SK-N-SH (cell line): ENCODE results near the gene IFIT1. TPM values are rescaled to one million over a fixed set of nuclear protein-coding genes. Genes with fewer than 3 reads are reported as not detected.

Source experiments
- CTCF ChIA-PET: fragments of 300-600, 350-600 bp; formaldehyde crosslinking; extraction: SDS; loops from one replicate; lab custom pipeline; 2021; lab: Yijun Ruan, JAX
- POLR2A ChIA-PET: fragments of 350-600 bp; sonication (Branson Sonifier 250); formaldehyde crosslinking; extraction: SDS; loops from one replicate; lab custom pipeline; 2020; ENCODE audit warnings: antibody characterized with exemption, inconsistent platforms; lab: Yijun Ruan, JAX
- DNase-seq: peaks from one replicate; pipeline ENCODE4 v3.0.0; 2012
- H2AFZ ChIP-seq: fragments of 200-600 bp; sonication (generic); 2 replicates; pipeline ENCODE4 v1.8.1; 2016; ENCODE audit warnings: antibody characterized with exemption, mild to moderate bottlenecking, low read depth
- H3F3A ChIP-seq: fragments of 200-600 bp; sonication (generic); replicated peaks from 2 replicates; pipeline ENCODE3; 2016; ENCODE audit warnings: antibody characterized with exemption, mild to moderate bottlenecking; ENCODE audit not compliant: insufficient read depth
- H3K27ac ChIP-seq, 2 experiments: fragments of 200-500 bp in 1 of 2; fragments of 200-600 bp in 1 of 2; sonication (Bioruptor generic) in 1 of 2; sonication (generic), shearing (Covaris generic) in 1 of 2; 2 replicates each; pipeline versions ENCODE4 v1.5.1 to v1.6.1; 2014 to 2016; ENCODE audit warnings: low read depth in 2 of 2, inconsistent platforms in 1 of 2, low read length in 1 of 2, mild to moderate bottlenecking in 1 of 2, mixed read lengths in 1 of 2
- H3K27me3 ChIP-seq: fragments of 200-600 bp; sonication (generic), shearing (Covaris generic); 2 replicates; pipeline ENCODE4 v1.6.1; 2016; ENCODE audit warnings: mixed run types; ENCODE audit not compliant: insufficient read depth
- H3K36me3 ChIP-seq, 2 experiments: fragments of 200-500 bp in 1 of 2; fragments of 200-600 bp in 1 of 2; sonication (Bioruptor generic) in 1 of 2; sonication (generic) in 1 of 2; replicated peaks in 1 of 2; 2 replicates each; pipeline versions ENCODE3 to v1.5.1; 2014 to 2016; ENCODE audit warnings: low read length in 1 of 2, mild to moderate bottlenecking in 1 of 2; ENCODE audit not compliant: insufficient read depth in 2 of 2, control insufficient read depth in 1 of 2
- H3K4me1 ChIP-seq, 2 experiments: fragments of 200-500 bp in 1 of 2; fragments of 200-600 bp in 1 of 2; sonication (Bioruptor generic) in 1 of 2; sonication (generic), shearing (Covaris generic) in 1 of 2; 2 replicates each; pipeline versions ENCODE4 v1.5.1 to v1.6.1; 2014 to 2016; ENCODE audit warnings: low read depth in 1 of 2, low read length in 1 of 2, mixed run types in 1 of 2; ENCODE audit not compliant: insufficient read depth in 2 of 2, control insufficient read depth in 1 of 2
- H3K4me2 ChIP-seq: fragments of 200-600 bp; sonication (generic), shearing (Covaris generic); 2 replicates; pipeline ENCODE4 v1.6.1; 2017; ENCODE audit warnings: mixed run types
- H3K4me3 ChIP-seq, 2 experiments: fragments of 200-500 bp in 1 of 2; fragments of 200-600 bp in 1 of 2; sonication (Bioruptor generic) in 1 of 2; sonication (generic), shearing (Covaris generic) in 1 of 2; 2 replicates each; pipeline versions ENCODE4 v1.5.1 to v1.8.1; 2014 to 2016; ENCODE audit warnings: low read depth in 2 of 2, inconsistent platforms in 1 of 2, low read length in 1 of 2, mild to moderate bottlenecking in 1 of 2, mixed read lengths in 1 of 2, moderate library complexity in 1 of 2
- H3K79me2 ChIP-seq: fragments of 200-600 bp; sonication (generic); 2 replicates; pipeline ENCODE4 v1.8.1; 2017; ENCODE audit warnings: mild to moderate bottlenecking; ENCODE audit not compliant: insufficient read depth
- H3K9ac ChIP-seq: fragments of 200-600 bp; sonication (generic); 2 replicates; pipeline ENCODE4 v1.6.1; 2017; ENCODE audit warnings: mixed run types
- H3K9me2 ChIP-seq: fragments of 200-600 bp; sonication (generic); 2 replicates; pipeline ENCODE4 v1.6.1; 2017; ENCODE audit warnings: mixed run types
- H3K9me3 ChIP-seq: fragments of 200-600 bp; sonication (generic); 2 replicates; pipeline ENCODE4 v1.6.1; 2017; ENCODE audit warnings: mixed run types, mild to moderate bottlenecking, moderate library complexity
- H4K20me1 ChIP-seq: fragments of 200-600 bp; sonication (generic); 2 replicates; pipeline ENCODE4 v1.6.1; 2017; ENCODE audit warnings: mild to moderate bottlenecking, mixed run types; ENCODE audit not compliant: insufficient read depth
- CHD2 ChIP-seq: fragments of 150-350 bp; IDR thresholded peaks from 2 replicates; pipeline ENCODE4 v1.6.1; 2018; ENCODE audit warnings: low read length; ENCODE audit not compliant: partially characterized antibody
- FOXJ3 ChIP-seq: sonication (generic); formaldehyde crosslinking; IDR thresholded peaks from 2 replicates; pipeline ENCODE4 v1.5.1; 2020; ENCODE audit warnings: mild to moderate bottlenecking, missing genetic modification reagents
- GABPA ChIP-seq: IDR thresholded peaks from 2 replicates; pipeline ENCODE4 v1.4.0; 2012; ENCODE audit warnings: low read depth, mild to moderate bottlenecking
- GATA2 ChIP-seq: sonication (generic); formaldehyde crosslinking; IDR thresholded peaks from 2 replicates; pipeline ENCODE4 v1.5.0; 2020; ENCODE audit warnings: mild to moderate bottlenecking, missing genetic modification reagents
- JUND ChIP-seq: IDR thresholded peaks from 2 replicates; pipeline ENCODE4 v1.4.0; 2012
- RCOR1 ChIP-seq: fragments of 150-350 bp; IDR thresholded peaks from 2 replicates; pipeline ENCODE4 v1.6.1; 2017; ENCODE audit warnings: antibody characterized with exemption, low read length
- SMC3 ChIP-seq: IDR thresholded peaks from 2 replicates; pipeline ENCODE4 v1.6.1; 2012; ENCODE audit warnings: low read depth, low read length, improper control_type of control experiment
- TAF1 ChIP-seq: IDR thresholded peaks from 2 replicates; pipeline ENCODE4 v1.6.1; 2012; ENCODE audit warnings: low read depth, mild to moderate bottlenecking, low read length, moderate library complexity, borderline replicate concordance
- YY1 ChIP-seq: IDR thresholded peaks from 2 replicates; pipeline ENCODE4 v1.4.0; 2012; ENCODE audit warnings: low read depth, mild to moderate bottlenecking
- WGBS: methylation state at CpG from one replicate; pipeline ENCODE4 v1.1.6; 2017; ENCODE audit warnings: low lambda C conversion rate; 5-methylcytosine and 5-hydroxymethylcytosine counted together
- polyA plus RNA-seq, 3 experiments: library from polyadenylated mRNA; depleted of rRNA; stranded (reverse); fragments of >200 nt; gene quantifications; 2 replicates each; pipeline ENCODE4 v1.2.3, GENCODE V29; 2012
- TF ChIP-seq, protein P1 (sequence below): IDR thresholded peaks from 2 replicates; pipeline ENCODE4 v1.4.0; 2012; ENCODE audit warnings: low read depth

The IFIT1 gene
- polyA plus RNA-seq, 1 of the 3 experiments (the other 2 are of a cell fraction) = 4.4 TPM

DNA sequence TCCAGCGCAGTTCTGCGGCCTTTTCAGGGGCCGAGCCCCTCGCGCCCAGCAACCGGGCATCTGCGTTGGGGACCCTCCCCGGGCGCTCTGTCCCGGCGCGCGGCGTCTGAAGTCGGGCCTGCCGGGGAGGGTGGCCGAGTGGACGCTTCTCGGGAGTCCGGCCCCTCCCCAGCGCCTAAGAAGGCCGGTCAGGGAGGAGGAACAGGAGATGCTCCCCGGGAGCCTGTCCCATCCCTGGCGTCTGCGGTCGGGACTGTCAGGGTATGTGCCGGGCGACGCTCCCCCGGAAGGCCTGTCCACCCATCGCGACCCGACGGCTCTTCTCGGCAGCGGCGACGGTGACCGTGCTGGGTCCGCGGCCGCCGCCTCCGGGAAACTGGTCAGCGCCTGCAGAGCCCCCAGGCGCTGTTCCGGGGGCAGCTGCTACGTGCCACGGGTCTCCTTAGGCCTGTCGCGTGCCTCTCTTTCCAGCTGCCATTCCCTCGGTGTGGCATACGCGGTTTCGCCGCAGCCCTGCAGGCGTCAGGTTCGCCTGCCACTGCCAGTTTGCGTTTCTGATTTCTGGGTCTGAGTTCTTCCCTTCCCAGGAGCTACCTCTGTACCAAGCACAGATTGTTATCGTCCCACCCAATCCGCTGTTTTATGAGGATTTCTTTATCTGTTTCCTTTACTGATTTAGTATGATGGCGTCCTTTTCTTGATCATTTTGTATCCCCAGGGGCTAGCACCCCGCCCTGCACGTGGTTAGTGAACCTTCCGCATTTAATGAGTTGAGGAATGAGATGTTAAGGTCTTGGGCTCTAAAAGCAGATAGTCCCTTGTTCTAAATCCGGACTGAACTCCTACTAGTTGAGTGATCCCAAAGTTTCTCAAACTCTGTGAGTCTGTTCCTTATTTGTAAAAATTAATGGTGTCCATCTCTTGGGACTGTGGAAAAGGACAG, 22.7 kb downstream of the IFIT1 start:
- CTCF ChIA-PET = interaction anchor here (0.8 to 1.0 kb wide), 2 partner anchors 100 to 149 kb away, joined by 3 read pairs; no protein-coding TSS in a partner anchor
- Histone ChIP-seq H3K9ac (peak overlapping the region; percentile 80), H2AFZ (peak overlapping the region; percentile 99), H3K4me3 (peak overlapping the region; percentile 72 to 77), H3K79me2 (peaks cover 17% of the 10 kb centered on the region), H4K20me1 (no peaks in the 10 kb centered on the region), H3K36me3 (peaks cover 8 to 20% of the 10 kb centered on the region in 2 experiments), H3K27me3 (no peaks in the 10 kb centered on the region), H3K9me2 (no peaks in the 10 kb centered on the region), H3K27ac (peak overlapping the region; percentile 85 to 92), H3K4me1 (peaks cover 6 to 10% of the 10 kb centered on the region in 2 experiments; a peak in 3 of 4 replicates), H3K4me2 (peak overlapping the region; percentile 77), H3F3A (peaks cover 10% of the 10 kb centered on the region), H3K9me3 (no peaks in the 10 kb centered on the region)
- POLR2A ChIA-PET = interaction anchor here (0.9 to 1.6 kb wide), 2 partner anchors 132 to 164 kb away, joined by 3 read pairs; partner anchors contain the start of gene LIPA
- peak; percentile 82 for DNase-seq
- TF ChIP-seq FOXJ3 (CRISPR knock-in tag) (0 out of 2 replicates have a peak, but pooled peaks have one; percentile 17), JUND (no peak), YY1 (0 out of 2 replicates have a peak, but pooled peaks have one; percentile 5), SMC3 (no peak), GATA2 (CRISPR knock-in tag) (peak; percentile 14; the same call in 1 of the 2 replicates)
- TF ChIP-seq, protein P1, sequence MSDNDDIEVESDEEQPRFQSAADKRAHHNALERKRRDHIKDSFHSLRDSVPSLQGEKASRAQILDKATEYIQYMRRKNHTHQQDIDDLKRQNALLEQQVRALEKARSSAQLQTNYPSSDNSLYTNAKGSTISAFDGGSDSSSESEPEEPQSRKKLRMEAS = peak; percentile 2; the same call in 1 of the 2 replicates
- WGBS = 12% methylated on average over 36 of the region's 66 CpGs

DNA sequence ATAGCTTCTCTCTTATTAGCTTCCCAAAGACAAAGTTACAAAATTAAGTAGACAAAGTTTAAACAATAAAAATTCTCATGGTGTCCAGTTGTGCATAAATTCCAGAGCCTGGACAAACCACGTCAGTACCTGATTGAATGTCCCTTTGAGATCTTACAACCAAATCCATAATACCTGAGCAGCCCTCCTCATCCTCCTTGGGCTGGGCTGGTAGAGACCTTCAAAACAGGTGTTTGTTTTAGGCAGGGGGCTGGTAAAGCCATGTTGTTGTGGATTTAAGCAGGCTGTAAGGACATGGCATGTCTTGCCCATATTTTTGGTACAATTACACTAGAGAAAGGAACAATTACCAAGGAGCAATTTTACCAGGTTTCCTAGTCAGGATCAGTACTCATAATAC, 24.0 kb downstream of the IFIT1 start:
- no peak for TF ChIP-seq CHD2
- no peak for TF ChIP-seq JUND
- no peak for TF ChIP-seq TAF1
- no peak for TF ChIP-seq GATA2 (CRISPR knock-in tag)
- TF ChIP-seq GABPA = no peak
- TF ChIP-seq RCOR1 = no peak
- 93% methylated on average over 1 of the region's 1 CpG for WGBS
- Histone ChIP-seq H3K27ac (no peak overlapping the region), H3K79me2 (peaks cover 17% of the 10 kb centered on the region), H3K9ac (no peak overlapping the region), H2AFZ (no peak overlapping the region), H3K27me3 (no peaks in the 10 kb centered on the region), H3K4me1 (peaks cover 6 to 10% of the 10 kb centered on the region in 2 experiments; a peak in 3 of 4 replicates), H3K9me3 (no peaks in the 10 kb centered on the region), H4K20me1 (no peaks in the 10 kb centered on the region), H3K9me2 (no peaks in the 10 kb centered on the region), H3K4me2 (no peak overlapping the region), H3K4me3 (no peak overlapping the region), H3F3A (peaks cover 16% of the 10 kb centered on the region), H3K36me3 (peaks cover 12 to 22% of the 10 kb centered on the region in 2 experiments)
- DNase-seq = no peak
- ChIA-PET CTCF (interaction anchor here (1.7 kb wide), 1 partner anchor 140 kb away, joined by 6 read pairs; no protein-coding TSS in a partner anchor), POLR2A (no interaction called here)
